HepG2 (cell line): ENCODE data around the gene SEC11A. TPM values are rescaled to one million over a fixed set of nuclear protein-coding genes. Genes with fewer than 3 reads are reported as not detected.

Experiments
- ATAC-seq: fragments of 200-7000 bp; cut with Tn5 transposase; 3 replicates; pipeline ENCODE4 v1.9.1; 2020; ENCODE audit warnings: mild to moderate bottlenecking, moderate library complexity
- BruUV-seq: library from RNA; stranded (reverse); fragments of 400-500 nt; replicated peaks from 2 replicates; lab custom pipeline; 2021; lab: Mats Ljungman, UMichigan
- CTCF ChIA-PET: fragments of 300-600 bp; formaldehyde crosslinking; extraction: SDS; loops from one replicate; lab custom pipeline; 2021; ENCODE audit warnings: low total read pairs, inconsistent platforms, low intra/inter-chr PET ratio; lab: Yijun Ruan, JAX
- POLR2A ChIA-PET: fragments of 350-600 bp; sonication (Branson Sonifier 250); formaldehyde crosslinking; loops from one replicate; lab custom pipeline; 2020; ENCODE audit warnings: antibody characterized with exemption, inconsistent platforms; lab: Yijun Ruan, JAX
- DNase-seq: peaks from one replicate; pipeline ENCODE4 v3.0.0-alpha.2; 2015; ENCODE audit warnings: low spot score
- FAIRE-seq: peaks from 3 replicates; lab custom pipeline; 2011; peaks lifted over from hg19 to GRCh38; lab: Jason Lieb, UNC
- H2AFZ ChIP-seq: one replicate; pipeline ENCODE4 v1.6.1; 2011; ENCODE audit warnings: low read length, inconsistent platforms
- H3K27ac ChIP-seq: fragments of 300-600 bp; 3 replicates; pipeline ENCODE4 v1.8.0; 2011; ENCODE audit warnings: mixed run types, mild to moderate bottlenecking, mixed read lengths, low read length, inconsistent platforms; ENCODE audit not compliant: insufficient read depth; ENCODE audit errors: extremely low read length
- H3K27me3 ChIP-seq, 2 experiments: fragments of 200-600 bp in 1 of 2; 2 replicates in 1 of 2; 3 replicates in 1 of 2; pipeline versions ENCODE4 v1.6.0 to v1.8.0; 2011; ENCODE audit warnings: low read length in 2 of 2, mild to moderate bottlenecking in 2 of 2, moderate library complexity in 2 of 2, inconsistent platforms in 1 of 2; ENCODE audit not compliant: insufficient read depth in 2 of 2, control insufficient read depth in 1 of 2
- H3K36me3 ChIP-seq, 2 experiments: fragments of 200-600 bp in 1 of 2; replicated peaks in 1 of 2; 2 replicates in 1 of 2; 3 replicates in 1 of 2; pipeline versions ENCODE4 v1.5.1 to v1.8.0; 2011; ENCODE audit warnings: low read length in 2 of 2, inconsistent platforms in 1 of 2; ENCODE audit not compliant: insufficient read depth in 2 of 2, control insufficient read depth in 1 of 2
- H3K4me1 ChIP-seq: 2 replicates; pipeline ENCODE4 v1.5.1; 2012; ENCODE audit warnings: low read length, inconsistent platforms; ENCODE audit not compliant: insufficient read depth
- H3K4me2 ChIP-seq: 2 replicates; pipeline ENCODE4 v1.6.0; 2011; ENCODE audit warnings: low read depth, low read length, inconsistent platforms
- H3K4me3 ChIP-seq, 3 experiments: fragments of 200-600 bp in 1 of 3; sonication (generic), shearing (Covaris generic) in 1 of 3; replicated peaks in 1 of 3; 2 replicates each; pipeline ENCODE4 v1.5.1; 2011 to 2016; ENCODE audit warnings: low read length in 3 of 3, inconsistent platforms in 2 of 3, low read depth in 2 of 3, mild to moderate bottlenecking in 2 of 3, control low read depth in 1 of 3, mixed read lengths in 1 of 3; ENCODE audit not compliant: insufficient read depth in 1 of 3
- H3K79me2 ChIP-seq: one replicate; pipeline ENCODE4 v1.6.1; 2011; ENCODE audit warnings: low read length, inconsistent platforms; ENCODE audit not compliant: insufficient read depth
- H3K9ac ChIP-seq: 2 replicates; pipeline ENCODE4 v1.6.0; 2011; ENCODE audit warnings: mild to moderate bottlenecking, low read depth, low read length, inconsistent platforms; ENCODE audit not compliant: insufficient read depth
- H3K9me3 ChIP-seq: 2 replicates; pipeline ENCODE4 v1.5.1; 2012; ENCODE audit warnings: mild to moderate bottlenecking, low read length
- H4K20me1 ChIP-seq: 2 replicates; pipeline ENCODE4 v1.6.0; 2011; ENCODE audit warnings: inconsistent platforms, mild to moderate bottlenecking, low read length, moderate library complexity; ENCODE audit not compliant: insufficient read depth
- KLF9 ChIP-seq: IDR thresholded peaks from 2 replicates; pipeline ENCODE4 v1.6.1; 2016; ENCODE audit warnings: low read depth
- MAFF ChIP-seq: IDR thresholded peaks from 2 replicates; pipeline ENCODE4 v1.6.1; 2011; ENCODE audit warnings: low read depth, low read length, improper control_type of control experiment
- MED1 ChIP-seq: sonication (generic); formaldehyde crosslinking; IDR thresholded peaks from 2 replicates; pipeline ENCODE4 v1.4.0; 2020; ENCODE audit warnings: missing genetic modification reagents
- SIN3A ChIP-seq: IDR thresholded peaks from 2 replicates; pipeline ENCODE4 v1.6.1; 2011; ENCODE audit warnings: low read depth, mild to moderate bottlenecking, control low read depth, low read length, borderline replicate concordance
- SOX5 ChIP-seq: IDR thresholded peaks from 2 replicates; pipeline ENCODE4 v1.6.1; 2016; ENCODE audit warnings: borderline replicate concordance
- SRSF1 ChIP-seq: fragments of 200-400 bp; formaldehyde crosslinking; optimal IDR thresholded peaks from 2 replicates; pipeline ENCODE3; 2017; ENCODE audit warnings: mild to moderate bottlenecking, low read depth, low read length, moderate library complexity
- YEATS4 ChIP-seq: sonication (generic); formaldehyde crosslinking; IDR thresholded peaks from 2 replicates; pipeline ENCODE4 v1.4.0; 2020; ENCODE audit warnings: missing genetic modification reagents, borderline replicate concordance
- WGBS: methylation state at CpG from one replicate; pipeline ENCODE4 v1.1.6; 2017; ENCODE audit warnings: low lambda C conversion rate; 5-methylcytosine and 5-hydroxymethylcytosine counted together
- in situ Hi-C: cut with HindIII; loops from 2 replicates; pipeline ENCODE4 v1.10.0; 2017; ENCODE audit warnings: low pct_unique_long_range_greater_than_20kb; ENCODE audit not compliant: extremely low pct_ligation_motif_present
- intact Hi-C: fragments of 100-400 bp; cut with micrococcal nuclease; formaldehyde crosslinking; loops from one replicate; pipeline ENCODE4 v1.10.0; 2022; ENCODE audit not compliant: unreplicated experiment
- polyA plus RNA-seq, 8 experiments: library from polyadenylated mRNA; depleted of rRNA in 3 of 8; stranded (reverse) in 7 of 8; unstranded in 1 of 8; fragments of >200 nt; fragmentation: Illumina TruSeq in 4 of 8; extraction: Trizol in 4 of 8; gene quantifications; 2 replicates each; pipeline versions ENCODE4 v1.2.1 to v1.2.3, GENCODE V29; 2011 to 2016; ENCODE audit warnings: low read depth in 4 of 8, missing spikeins in 1 of 8, mixed read lengths in 1 of 8; ENCODE audit not compliant: insufficient read depth in 1 of 8
- total RNA-seq, 5 experiments: library from RNA; depleted of rRNA; stranded (reverse); fragments of >200 nt; fragmentation: Illumina TruSeq; extraction: Trizol; gene quantifications; 2 replicates each; pipeline ENCODE4 v1.2.3, GENCODE V29; 2016; ENCODE audit warnings: low read depth in 1 of 5
- TF ChIP-seq, protein P1 (sequence below): sonication (generic); formaldehyde crosslinking; IDR thresholded peaks from 2 replicates; pipeline ENCODE4 v1.5.1; 2020; ENCODE audit warnings: mild to moderate bottlenecking, missing genetic modification reagents, moderate library complexity
- TF ChIP-seq, protein P2 (sequence below): sonication (generic); formaldehyde crosslinking; conservative IDR thresholded peaks from 2 replicates; pipeline ENCODE4 v1.5.0; 2020; ENCODE audit warnings: missing genetic modification reagents
- TF ChIP-seq, protein P3 (sequence below): sonication (generic); formaldehyde crosslinking; IDR thresholded peaks from 2 replicates; pipeline ENCODE4 v1.9.0; 2021; ENCODE audit warnings: mild to moderate bottlenecking, missing genetic modification reagents

Gene SEC11A
- total and polyA plus RNA-seq, 2 of the 13 experiments (the other 11 are each of a cell fraction or from before 2014, with no cell fraction given): 141 to 230 TPM

DNA sequence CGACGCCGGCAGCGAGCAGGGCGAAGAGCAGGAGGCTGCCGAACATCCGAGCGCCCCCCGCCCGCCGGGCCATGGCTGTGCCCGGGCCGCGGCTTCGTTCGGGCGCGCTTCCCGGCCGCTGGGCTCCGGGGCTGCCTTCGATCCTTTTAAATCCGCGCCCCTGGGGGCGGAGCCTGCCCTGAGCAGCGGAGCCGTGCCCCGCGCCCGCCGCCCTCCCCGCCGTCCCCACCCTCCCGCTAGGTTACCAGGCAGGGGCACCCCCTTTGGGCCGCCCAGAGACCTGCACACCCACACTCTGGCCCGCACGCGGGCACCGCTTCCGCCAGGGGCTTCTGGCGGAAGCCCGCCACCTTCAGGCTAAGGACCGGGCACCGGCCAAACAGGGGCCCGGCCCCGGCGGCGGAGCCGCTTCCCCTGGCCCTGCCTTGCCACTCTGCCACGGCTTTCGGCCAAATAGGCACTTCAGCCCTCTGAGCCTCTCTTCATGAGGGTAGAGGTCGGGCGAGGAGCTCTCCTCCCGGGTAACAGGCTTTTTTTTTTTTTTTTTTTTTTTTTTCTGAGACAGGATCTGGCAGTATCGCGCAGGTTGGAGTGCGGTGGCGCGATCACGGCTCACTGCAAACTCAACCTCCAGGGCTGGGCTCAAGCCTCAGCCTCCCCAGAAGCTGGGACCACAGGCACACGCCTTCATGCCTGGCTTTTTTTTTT is 57.7 kb downstream of the SEC11A start, which contains the start of gene NMB:
Gene NMB (minus strand): TSS at position 120 of the 708 bp plus-strand sequence. CDS start 47 bp downstream, at position 73.
- peak within 1 kb of the TSS; percentile 52 to 75 (median 57) for H3K4me3 ChIP-seq
- peaks cover 52% of the 10 kb centered on the region for H3K4me1 ChIP-seq
- H2AFZ ChIP-seq: peak within 1 kb of the TSS; percentile 76
- no peaks in the 10 kb centered on the region; a peak in 1 of 5 replicates for H3K27me3 ChIP-seq
- peak within 1 kb of the TSS; percentile 78 for H3K27ac ChIP-seq
- H4K20me1 ChIP-seq: no peaks in the 10 kb centered on the region
- WGBS: 6% methylated on average over 14 of the region's 61 CpGs
- FAIRE-seq: no peak
- peak within 1 kb of the TSS; percentile 74 for H3K9ac ChIP-seq
- BruUV-seq: no TSS peak
- peak within 1 kb of the TSS; percentile 87 for H3K4me2 ChIP-seq
- H3K9me3 ChIP-seq: no peaks in the 10 kb centered on the region
- in situ Hi-C loops (loop anchor here (5.0 to 10.0 kb wide), 2 partner anchors 71 to 267 kb away; no protein-coding TSS in a partner anchor), intact Hi-C loops (loop anchor here (1.0 to 10.0 kb wide), 5 partner anchors 59 to 271 kb away; partner anchors contain the start of genes ALPK3 and SEC11A)
- ATAC-seq: peak; percentile 85
- CTCF ChIA-PET: interaction anchor here (1.2 to 2.4 kb wide), 2 partner anchors 59 to 71 kb away, joined by 4 to 34 read pairs; partner anchors contain the start of gene ZSCAN2
- POLR2A ChIA-PET: interaction anchor here (0.7 to 2.6 kb wide), 12 partner anchors 15 to 1017 kb away, joined by 3 to 11 read pairs (median 4); partner anchors contain the start of genes SEC11A and ZSCAN2
- peak; percentile 81 for DNase-seq
- H3K79me2 ChIP-seq: peaks cover 6% of the 10 kb centered on the region
- no peaks in the 10 kb centered on the region for H3K36me3 ChIP-seq
- TF ChIP-seq SRSF1: peak; percentile 46
- no peak for TF ChIP-seq MAFF
- 0 out of 2 replicates have a peak, but pooled peaks have one; percentile 19 for TF ChIP-seq MED1 (CRISPR knock-in tag)
- TF ChIP-seq SIN3A: peak; percentile 44; the same call in 1 of the 2 replicates
- TF ChIP-seq, protein P1, sequence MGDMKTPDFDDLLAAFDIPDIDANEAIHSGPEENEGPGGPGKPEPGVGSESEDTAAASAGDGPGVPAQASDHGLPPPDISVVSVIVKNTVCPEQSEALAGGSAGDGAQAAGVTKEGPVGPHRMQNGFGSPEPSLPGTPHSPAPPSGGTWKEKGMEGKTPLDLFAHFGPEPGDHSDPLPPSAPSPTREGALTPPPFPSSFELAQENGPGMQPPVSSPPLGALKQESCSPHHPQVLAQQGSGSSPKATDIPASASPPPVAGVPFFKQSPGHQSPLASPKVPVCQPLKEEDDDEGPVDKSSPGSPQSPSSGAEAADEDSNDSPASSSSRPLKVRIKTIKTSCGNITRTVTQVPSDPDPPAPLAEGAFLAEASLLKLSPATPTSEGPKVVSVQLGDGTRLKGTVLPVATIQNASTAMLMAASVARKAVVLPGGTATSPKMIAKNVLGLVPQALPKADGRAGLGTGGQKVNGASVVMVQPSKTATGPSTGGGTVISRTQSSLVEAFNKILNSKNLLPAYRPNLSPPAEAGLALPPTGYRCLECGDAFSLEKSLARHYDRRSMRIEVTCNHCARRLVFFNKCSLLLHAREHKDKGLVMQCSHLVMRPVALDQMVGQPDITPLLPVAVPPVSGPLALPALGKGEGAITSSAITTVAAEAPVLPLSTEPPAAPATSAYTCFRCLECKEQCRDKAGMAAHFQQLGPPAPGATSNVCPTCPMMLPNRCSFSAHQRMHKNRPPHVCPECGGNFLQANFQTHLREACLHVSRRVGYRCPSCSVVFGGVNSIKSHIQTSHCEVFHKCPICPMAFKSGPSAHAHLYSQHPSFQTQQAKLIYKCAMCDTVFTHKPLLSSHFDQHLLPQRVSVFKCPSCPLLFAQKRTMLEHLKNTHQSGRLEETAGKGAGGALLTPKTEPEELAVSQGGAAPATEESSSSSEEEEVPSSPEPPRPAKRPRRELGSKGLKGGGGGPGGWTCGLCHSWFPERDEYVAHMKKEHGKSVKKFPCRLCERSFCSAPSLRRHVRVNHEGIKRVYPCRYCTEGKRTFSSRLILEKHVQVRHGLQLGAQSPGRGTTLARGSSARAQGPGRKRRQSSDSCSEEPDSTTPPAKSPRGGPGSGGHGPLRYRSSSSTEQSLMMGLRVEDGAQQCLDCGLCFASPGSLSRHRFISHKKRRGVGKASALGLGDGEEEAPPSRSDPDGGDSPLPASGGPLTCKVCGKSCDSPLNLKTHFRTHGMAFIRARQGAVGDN: peak; percentile 84
- TF ChIP-seq, protein P2, sequence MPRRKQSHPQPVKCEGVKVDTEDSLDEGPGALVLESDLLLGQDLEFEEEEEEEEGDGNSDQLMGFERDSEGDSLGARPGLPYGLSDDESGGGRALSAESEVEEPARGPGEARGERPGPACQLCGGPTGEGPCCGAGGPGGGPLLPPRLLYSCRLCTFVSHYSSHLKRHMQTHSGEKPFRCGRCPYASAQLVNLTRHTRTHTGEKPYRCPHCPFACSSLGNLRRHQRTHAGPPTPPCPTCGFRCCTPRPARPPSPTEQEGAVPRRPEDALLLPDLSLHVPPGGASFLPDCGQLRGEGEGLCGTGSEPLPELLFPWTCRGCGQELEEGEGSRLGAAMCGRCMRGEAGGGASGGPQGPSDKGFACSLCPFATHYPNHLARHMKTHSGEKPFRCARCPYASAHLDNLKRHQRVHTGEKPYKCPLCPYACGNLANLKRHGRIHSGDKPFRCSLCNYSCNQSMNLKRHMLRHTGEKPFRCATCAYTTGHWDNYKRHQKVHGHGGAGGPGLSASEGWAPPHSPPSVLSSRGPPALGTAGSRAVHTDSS (CRISPR knock-in tag): no peak
- peak; percentile 55; the same call in 1 of the 2 replicates for TF ChIP-seq YEATS4 (CRISPR knock-in tag)
- no peak for TF ChIP-seq SOX5 (CRISPR knock-in tag)
- 0 out of 2 replicates have a peak, but pooled peaks have one; percentile 21 for TF ChIP-seq KLF9 (CRISPR knock-in tag)
- TF ChIP-seq, protein P3, sequence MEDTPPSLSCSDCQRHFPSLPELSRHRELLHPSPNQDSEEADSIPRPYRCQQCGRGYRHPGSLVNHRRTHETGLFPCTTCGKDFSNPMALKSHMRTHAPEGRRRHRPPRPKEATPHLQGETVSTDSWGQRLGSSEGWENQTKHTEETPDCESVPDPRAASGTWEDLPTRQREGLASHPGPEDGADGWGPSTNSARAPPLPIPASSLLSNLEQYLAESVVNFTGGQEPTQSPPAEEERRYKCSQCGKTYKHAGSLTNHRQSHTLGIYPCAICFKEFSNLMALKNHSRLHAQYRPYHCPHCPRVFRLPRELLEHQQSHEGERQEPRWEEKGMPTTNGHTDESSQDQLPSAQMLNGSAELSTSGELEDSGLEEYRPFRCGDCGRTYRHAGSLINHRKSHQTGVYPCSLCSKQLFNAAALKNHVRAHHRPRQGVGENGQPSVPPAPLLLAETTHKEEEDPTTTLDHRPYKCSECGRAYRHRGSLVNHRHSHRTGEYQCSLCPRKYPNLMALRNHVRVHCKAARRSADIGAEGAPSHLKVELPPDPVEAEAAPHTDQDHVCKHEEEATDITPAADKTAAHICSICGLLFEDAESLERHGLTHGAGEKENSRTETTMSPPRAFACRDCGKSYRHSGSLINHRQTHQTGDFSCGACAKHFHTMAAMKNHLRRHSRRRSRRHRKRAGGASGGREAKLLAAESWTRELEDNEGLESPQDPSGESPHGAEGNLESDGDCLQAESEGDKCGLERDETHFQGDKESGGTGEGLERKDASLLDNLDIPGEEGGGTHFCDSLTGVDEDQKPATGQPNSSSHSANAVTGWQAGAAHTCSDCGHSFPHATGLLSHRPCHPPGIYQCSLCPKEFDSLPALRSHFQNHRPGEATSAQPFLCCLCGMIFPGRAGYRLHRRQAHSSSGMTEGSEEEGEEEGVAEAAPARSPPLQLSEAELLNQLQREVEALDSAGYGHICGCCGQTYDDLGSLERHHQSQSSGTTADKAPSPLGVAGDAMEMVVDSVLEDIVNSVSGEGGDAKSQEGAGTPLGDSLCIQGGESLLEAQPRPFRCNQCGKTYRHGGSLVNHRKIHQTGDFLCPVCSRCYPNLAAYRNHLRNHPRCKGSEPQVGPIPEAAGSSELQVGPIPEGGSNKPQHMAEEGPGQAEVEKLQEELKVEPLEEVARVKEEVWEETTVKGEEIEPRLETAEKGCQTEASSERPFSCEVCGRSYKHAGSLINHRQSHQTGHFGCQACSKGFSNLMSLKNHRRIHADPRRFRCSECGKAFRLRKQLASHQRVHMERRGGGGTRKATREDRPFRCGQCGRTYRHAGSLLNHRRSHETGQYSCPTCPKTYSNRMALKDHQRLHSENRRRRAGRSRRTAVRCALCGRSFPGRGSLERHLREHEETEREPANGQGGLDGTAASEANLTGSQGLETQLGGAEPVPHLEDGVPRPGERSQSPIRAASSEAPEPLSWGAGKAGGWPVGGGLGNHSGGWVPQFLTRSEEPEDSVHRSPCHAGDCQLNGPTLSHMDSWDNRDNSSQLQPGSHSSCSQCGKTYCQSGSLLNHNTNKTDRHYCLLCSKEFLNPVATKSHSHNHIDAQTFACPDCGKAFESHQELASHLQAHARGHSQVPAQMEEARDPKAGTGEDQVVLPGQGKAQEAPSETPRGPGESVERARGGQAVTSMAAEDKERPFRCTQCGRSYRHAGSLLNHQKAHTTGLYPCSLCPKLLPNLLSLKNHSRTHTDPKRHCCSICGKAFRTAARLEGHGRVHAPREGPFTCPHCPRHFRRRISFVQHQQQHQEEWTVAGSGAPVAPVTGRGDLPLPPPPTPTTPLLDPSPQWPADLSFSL (CRISPR knock-in tag): no peak
